Esophagus muscularis mucosa (tissue), 4 donors: ENCODE results near the gene CYP2W1.

ENCODE experiments used
- EP300 ChIP-seq: sonication (generic); formaldehyde crosslinking; IDR thresholded peaks from one replicate; pipeline ENCODE4 v1.6.1; 2017; ENCODE audit warnings: antibody characterized with exemption
- POLR2AphosphoS5 ChIP-seq, 2 donors: sonication (generic); formaldehyde crosslinking; IDR thresholded peaks; one replicate each; pipeline ENCODE4 v1.6.1; 2017; ENCODE audit warnings: antibody characterized with exemption in 2 of 2
- TF ChIP-seq, protein P1 (sequence below), 3 experiments: fragments of 200-600 bp in 2 of 3; fragments of 450-650 bp in 1 of 3; sonication (generic) in 2 of 3; IDR thresholded peaks; one replicate each; pipeline ENCODE4 v1.5.1; 2017 to 2019; ENCODE audit warnings: antibody characterized with exemption in 3 of 3, mild to moderate bottlenecking in 2 of 3, moderate library complexity in 1 of 3

- TF ChIP-seq, protein P1, sequence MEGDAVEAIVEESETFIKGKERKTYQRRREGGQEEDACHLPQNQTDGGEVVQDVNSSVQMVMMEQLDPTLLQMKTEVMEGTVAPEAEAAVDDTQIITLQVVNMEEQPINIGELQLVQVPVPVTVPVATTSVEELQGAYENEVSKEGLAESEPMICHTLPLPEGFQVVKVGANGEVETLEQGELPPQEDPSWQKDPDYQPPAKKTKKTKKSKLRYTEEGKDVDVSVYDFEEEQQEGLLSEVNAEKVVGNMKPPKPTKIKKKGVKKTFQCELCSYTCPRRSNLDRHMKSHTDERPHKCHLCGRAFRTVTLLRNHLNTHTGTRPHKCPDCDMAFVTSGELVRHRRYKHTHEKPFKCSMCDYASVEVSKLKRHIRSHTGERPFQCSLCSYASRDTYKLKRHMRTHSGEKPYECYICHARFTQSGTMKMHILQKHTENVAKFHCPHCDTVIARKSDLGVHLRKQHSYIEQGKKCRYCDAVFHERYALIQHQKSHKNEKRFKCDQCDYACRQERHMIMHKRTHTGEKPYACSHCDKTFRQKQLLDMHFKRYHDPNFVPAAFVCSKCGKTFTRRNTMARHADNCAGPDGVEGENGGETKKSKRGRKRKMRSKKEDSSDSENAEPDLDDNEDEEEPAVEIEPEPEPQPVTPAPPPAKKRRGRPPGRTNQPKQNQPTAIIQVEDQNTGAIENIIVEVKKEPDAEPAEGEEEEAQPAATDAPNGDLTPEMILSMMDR (IDR thresholded peaks at IDR 0.05): no peak
- no peak for TF ChIP-seq EP300
- TF ChIP-seq POLR2AphosphoS5 (IDR thresholded peaks at IDR 0.05): no peak
Measured at GRCh38 chr7:987909-988308, 4.9 kb downstream of the CYP2W1 start.
